GM12891 (cell line): Measurements from ENCODE around the gene PXK.

Experiments
- PAX5 ChIP-seq: IDR thresholded peaks from 2 replicates; pipeline ENCODE4 v1.6.1; 2011; ENCODE audit warnings: low read length, moderate library complexity, mild to moderate bottlenecking; ENCODE audit not compliant: insufficient read depth, severe bottlenecking
- POLR2A ChIP-seq: IDR thresholded peaks from 2 replicates; pipeline ENCODE4 v1.6.1; 2011; ENCODE audit warnings: low read depth, low read length, control low read depth
- POLR2AphosphoS5 ChIP-seq: IDR thresholded peaks from 2 replicates; pipeline ENCODE4 v1.6.1; 2011; ENCODE audit warnings: low read depth, low read length, control low read depth
- POU2F2 ChIP-seq: IDR thresholded peaks from 2 replicates; pipeline ENCODE4 v1.6.1; 2011; ENCODE audit warnings: low read depth, mild to moderate bottlenecking, control low read depth, low read length, moderate library complexity
- SPI1 ChIP-seq: IDR thresholded peaks from 2 replicates; pipeline ENCODE4 v1.6.1; 2011; ENCODE audit warnings: low read depth, low read length, control low read depth
- TAF1 ChIP-seq: IDR thresholded peaks from 2 replicates; pipeline ENCODE4 v1.6.1; 2011; ENCODE audit warnings: low read depth, low read length, control low read depth

DNA sequence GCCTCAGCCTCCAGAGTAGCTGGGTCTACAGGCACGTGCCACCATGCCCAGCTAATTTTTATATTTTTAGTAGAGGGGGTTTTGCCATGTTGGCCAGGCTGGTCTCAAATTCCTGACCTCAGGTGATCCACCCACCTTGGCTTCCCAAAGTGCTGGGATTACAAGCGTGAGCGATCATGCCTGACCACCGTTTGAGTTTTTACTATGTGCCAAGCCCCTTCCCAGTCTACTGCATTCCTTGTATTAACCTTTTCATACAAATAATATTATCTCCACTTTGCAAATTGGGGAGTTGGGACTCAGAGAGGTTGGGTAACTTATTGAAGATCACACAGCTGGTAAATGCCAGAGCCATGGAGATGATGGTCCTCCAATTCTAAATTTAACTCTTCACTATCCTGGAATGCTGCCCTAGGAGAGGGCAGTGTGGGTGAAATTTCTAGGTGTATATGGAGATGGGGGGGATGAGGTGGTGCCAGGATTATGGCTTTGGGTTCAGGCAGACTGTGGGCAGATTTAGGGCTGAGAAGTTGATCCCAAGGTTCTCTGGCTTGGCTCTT is 1.0 kb upstream of the PXK start:
- TF ChIP-seq POLR2A (no peak), TAF1 (no peak), POLR2AphosphoS5 (no peak), POU2F2 (no peak), PAX5 (no peak), SPI1 (no peak)
